CD4-positive, alpha-beta T cell treated with Interleukin-6 for 4 hours (primary cell): Measurements from ENCODE around the gene MAMDC2.

ENCODE experiments used
- DNase-seq: peaks from one replicate; pipeline ENCODE4 v3.0.0-alpha.2; 2020; ENCODE audit warnings: mixed read lengths

Gene MAMDC2, protein sequence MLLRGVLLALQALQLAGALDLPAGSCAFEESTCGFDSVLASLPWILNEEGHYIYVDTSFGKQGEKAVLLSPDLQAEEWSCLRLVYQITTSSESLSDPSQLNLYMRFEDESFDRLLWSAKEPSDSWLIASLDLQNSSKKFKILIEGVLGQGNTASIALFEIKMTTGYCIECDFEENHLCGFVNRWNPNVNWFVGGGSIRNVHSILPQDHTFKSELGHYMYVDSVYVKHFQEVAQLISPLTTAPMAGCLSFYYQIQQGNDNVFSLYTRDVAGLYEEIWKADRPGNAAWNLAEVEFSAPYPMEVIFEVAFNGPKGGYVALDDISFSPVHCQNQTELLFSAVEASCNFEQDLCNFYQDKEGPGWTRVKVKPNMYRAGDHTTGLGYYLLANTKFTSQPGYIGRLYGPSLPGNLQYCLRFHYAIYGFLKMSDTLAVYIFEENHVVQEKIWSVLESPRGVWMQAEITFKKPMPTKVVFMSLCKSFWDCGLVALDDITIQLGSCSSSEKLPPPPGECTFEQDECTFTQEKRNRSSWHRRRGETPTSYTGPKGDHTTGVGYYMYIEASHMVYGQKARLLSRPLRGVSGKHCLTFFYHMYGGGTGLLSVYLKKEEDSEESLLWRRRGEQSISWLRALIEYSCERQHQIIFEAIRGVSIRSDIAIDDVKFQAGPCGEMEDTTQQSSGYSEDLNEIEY

DNA sequence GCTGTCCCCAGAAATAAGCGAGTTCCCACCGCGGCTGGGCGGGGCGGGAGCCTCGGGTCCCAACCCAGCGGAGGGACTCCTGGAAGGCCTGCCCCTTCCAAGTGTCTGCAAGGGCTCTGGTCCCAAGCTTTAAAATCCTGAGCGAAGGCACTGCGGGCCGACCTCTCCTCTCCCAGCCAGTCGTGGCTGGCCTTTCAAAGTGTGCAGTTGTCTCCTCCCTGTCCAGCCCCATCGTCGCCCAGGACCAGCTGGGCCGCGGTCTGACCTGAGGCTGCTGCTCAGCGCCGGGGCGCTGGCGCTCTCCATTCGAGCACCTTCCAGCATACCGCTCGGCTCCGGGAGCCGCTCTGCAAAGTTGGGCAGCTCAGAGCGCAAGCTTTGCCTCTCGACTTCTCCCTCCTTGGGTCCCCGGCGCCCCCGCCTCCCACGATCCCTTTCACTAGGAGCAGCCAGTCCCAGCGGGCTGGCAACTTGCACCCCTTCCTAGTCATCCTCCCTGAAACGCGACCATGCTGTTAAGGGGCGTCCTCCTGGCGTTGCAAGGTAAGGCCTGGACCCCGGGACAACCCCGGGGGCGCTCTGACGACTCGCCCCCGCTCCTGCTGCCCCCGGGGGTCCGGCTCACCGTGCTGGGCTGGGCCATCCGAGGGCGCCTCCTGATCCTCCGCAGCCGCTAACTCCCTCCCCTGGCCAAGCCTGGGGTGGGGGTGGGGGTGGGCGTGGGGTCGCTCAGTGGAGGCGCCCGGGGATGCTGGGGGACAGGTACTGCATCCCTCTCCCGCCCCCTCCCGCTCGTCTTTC is at the start of gene MAMDC2:
TSS of gene MAMDC2 (plus strand) at position 160 of the 801 bp plus-strand sequence. CDS start at position 510, 350 bp downstream.
- no peak for DNase-seq

DNA sequence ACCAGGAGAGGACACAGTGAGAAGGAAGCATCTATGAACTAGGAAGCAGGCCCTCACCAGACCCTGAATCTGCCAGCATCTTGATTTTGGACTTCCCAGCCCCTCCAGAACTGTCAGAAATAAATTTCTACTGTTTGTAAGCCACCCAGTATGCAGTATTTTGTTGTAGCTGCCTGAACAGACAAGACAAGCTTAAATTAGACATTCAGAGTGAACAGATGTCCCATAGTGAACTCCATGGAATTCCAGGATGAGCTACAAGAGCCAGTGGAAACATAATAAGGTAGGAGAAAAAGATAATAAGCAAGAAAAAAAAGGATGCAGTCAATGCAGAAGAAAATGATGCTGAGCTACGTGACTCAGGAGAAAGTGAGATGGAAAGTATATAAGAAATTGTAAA is 47.8 kb upstream of the MAMDC2 start:
- no peak for DNase-seq

DNA sequence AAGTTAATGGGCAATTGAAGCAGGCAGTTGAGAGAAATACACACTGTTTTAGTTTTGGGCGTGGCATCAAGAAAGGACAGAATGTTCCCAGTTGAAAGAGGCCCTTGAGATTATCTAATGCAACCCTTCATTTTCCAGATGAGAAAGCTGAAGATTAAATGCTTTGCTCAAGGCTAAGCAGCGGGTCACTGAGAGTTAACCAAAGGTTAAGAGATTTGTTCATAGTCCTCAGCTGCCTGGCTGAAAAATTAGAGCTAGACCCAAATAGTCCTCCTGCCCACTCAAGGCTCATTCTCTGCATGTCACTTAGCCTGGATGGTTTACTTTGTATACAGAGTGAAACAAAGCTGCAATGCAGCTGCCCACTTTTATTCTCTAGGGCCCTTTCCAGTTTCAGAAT is 46.7 kb upstream of the MAMDC2 start:
- DNase-seq = no peak

DNA sequence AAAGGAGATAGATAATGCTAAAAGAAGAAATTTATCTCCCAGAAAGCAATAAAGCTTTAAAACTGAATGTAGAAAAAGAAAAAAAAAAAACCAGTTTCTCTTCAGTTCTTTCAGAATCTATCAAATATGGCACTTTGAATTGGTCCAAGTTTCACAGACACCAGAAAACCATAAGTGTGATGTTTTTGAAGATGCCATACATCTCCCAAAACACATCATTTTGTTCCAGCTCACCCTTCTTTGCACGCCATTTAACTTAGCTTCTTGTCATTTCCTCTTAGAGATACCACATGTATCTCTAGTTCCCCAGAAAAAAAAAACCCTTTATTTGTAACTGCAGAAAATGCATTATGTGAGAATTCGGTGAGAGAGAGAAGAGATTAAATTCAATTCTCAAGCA is 46.1 kb upstream of the MAMDC2 start:
- DNase-seq = no peak

DNA sequence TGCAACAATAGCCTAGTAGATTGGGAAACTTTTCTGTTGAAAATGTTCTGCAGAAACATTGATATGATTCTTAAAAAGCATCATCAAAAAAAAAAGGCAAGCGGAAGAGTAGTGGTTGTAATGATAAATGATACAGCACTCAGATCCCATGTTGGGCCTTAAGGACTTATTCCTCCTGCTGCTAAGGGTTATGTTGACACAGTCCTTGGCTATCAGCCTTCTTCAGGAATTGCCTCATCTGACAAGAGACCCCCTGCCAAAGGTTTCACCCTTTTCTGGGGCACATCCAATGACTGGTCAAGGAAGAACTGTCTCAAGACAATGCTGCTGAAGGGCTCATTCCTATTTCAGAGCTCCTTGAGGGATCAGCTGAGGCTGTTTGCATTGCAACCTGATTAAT is 44.3 kb upstream of the MAMDC2 start:
- DNase-seq = no peak

DNA sequence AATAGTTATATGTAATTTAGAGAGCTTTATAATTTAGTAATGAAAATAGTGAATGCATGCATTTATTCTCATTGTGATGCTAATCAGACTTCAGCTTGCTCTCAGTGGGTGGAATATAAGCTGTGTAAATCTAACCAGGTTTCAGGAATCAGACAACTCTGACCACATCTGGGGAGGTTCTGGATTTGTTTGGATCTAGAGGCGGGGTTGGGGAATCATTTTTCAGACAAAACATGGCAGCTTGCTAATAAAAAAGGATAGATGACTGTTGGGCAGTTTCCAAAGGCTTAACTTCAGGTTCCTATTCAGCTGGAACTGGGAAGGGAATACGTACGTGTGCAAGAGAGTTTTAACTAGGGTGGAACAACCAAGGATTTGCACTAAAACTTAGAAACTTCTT is 43.2 kb upstream of the MAMDC2 start:
- no peak for DNase-seq

DNA sequence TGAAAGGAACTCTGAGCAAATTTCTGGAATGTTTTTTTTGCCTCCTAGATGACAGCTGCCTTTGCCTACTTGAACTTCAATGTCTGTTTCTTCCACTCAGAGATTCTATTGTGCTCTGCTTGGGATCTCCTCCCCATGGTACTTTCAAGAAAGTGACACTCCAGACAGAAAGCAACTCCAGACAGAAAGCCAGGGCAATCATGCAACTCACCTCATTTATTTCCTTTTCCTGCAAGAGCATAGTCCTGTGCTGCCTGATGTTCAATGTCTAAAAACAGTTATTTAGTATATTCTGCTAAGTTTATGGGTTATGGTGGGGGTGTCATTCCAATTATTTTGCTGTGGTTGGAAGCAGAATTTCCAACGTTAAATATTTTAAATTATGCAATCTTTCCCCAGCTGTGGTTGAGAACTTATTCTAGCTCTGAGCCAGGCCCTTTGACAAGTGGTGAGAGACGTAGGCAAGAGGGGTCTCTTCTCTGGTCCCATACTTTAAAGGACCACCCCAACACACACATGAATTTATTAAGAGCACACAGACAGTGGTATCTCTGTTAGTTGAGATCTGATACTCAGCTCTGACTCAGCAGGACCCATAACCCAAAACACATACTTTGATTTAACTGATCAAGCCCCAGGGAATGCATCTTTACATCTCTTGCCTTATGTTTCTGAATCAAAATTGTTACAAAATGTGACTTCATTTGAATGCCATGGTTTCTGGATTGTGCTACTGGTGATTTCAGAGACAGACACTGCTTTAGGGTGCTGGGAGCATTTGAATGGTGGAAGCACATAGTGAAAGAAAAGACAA is 39.5 kb upstream of the MAMDC2 start:
- DNase-seq = no peak

DNA sequence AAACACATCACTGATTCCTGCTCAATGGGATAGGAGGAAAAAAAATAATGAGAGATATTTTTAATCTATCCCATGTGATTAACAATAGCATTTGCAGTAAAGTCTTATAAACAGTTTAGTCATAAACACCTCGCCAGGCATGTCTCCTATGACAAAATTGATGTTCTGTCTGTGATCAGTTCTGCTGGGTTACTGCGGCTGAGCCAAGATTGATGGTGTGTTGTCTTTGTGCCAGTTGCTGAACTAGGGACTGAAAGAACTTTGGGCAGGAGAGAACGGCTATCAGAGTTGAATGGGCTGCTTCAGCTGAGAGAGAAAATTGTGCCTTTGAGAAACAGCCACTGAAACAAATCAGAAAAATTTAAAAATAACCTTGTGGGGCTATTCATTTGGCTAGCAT is 37.3 kb upstream of the MAMDC2 start:
- no peak for DNase-seq

DNA sequence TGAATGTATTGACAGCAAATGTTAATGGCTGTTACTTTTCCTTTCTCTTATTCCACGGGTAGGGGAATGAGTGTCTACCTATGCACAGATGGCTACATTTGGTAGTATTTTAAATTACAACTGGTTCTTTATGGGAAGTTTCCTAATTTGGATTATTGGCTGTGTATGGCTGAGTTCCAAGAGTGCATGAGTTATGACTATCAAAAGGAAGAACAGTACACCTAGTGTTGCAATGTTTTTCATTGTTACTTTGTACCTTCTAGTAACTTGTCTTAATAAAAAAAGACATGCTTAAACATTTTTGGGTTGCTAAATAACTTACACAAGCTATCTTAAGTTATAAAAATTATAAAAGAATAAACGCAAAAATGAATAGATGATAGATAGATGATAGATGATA is 35.8 kb upstream of the MAMDC2 start:
- no peak for DNase-seq

DNA sequence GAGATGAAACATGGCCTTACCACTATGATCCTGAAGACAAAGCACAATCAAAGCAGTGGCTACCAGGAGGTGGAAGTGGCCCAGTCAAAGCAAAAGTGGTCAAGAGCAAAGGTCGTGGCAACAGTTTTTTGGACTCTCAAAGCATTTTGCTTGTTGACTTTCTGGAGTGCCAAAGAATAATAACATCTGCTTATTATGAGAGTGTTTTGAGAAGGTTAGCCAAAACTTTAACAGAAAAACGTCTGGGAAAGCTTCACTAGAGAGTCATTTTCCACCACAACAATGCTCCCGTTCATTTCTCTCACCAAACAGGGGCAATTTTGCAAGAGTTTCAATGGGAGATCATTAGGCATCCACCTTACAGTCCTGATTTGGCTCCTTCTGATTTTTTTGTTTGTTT is 33.6 kb upstream of the MAMDC2 start:
- DNase-seq = no peak

DNA sequence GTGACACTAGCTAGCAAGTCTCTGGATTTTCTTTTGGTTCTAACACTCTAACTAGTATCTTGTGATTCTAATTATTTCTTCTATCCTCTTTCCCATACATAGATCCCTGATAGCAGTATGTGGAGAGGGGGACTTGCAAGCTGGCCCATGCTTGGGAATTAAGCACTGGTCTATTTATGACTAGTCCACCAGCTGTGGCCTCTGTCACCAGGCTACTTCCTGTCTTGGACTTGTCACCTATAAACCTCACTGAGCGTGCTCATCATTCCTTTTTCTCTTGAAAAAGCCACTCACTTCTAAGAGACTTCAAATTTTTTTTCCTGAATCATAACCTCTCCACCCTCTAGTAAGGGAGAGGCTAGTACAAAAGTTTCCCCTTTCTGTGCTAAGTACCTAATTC is 32.3 kb upstream of the MAMDC2 start:
- DNase-seq = no peak

DNA sequence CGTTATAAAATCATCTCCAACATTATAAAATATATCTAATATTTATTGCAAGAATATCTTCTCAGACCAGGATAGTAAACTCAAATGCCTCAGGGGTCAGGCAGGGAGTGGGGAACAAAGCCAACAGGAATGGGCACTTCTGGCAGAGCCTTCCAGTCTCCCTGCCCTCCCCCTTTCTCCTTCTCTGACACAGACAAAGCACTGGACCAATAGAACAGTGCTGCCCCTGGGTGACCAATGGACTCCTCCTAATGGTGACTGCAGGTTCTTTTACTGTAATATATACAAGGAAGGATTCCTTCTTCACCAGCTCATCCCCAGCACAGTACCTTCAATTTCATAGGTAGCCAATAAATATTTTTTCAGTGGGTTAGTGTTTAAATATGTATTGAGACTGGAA is 31.1 kb upstream of the MAMDC2 start:
- DNase-seq = no peak

DNA sequence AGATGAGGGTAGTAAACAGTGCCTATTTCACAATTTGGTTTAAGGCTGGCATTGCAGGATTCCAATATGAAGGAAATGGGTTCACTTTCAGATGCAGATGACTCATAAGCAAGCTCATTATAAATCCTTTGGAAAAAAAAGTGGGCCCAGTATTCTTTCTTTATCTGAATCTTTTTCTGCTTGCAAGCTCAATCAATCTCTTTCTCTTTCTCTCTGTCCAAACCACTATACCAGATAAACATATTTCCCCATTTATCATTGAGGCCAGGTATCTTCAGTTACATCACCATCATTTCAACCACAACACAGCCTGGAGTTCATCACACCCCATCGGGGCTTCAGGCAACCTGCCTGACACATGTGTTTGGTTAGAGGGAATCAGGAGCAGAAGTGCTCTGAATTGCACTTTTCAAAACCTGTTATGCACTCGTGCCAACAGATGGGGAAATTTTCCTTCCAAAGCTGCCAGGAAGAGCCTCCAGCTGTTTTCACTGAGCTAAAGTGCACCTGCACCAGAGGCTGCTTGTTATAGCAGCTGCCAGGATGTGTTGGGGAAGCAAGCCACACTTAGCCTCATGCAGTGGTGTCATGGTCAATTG is 30.0 kb upstream of the MAMDC2 start:
- DNase-seq = no peak

DNA sequence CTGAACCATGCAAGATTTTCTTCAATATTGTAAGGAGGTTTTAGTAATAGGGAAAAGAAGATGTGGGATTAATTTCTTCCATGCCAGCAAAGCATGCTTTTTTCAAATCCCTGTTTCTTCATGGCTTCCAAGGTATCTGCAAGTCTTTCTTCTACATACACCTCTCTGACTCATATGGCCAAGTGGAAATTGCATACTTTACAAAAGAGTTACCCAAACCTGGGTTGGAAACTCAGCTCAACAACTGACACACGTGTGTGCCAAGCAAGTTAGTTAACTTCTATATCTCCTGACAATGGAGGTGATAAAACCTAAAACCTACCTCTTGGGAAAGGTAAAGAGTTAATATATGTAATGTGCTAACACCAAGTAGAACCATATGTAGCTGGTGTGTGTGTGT is 28.5 kb upstream of the MAMDC2 start:
- no peak for DNase-seq

DNA sequence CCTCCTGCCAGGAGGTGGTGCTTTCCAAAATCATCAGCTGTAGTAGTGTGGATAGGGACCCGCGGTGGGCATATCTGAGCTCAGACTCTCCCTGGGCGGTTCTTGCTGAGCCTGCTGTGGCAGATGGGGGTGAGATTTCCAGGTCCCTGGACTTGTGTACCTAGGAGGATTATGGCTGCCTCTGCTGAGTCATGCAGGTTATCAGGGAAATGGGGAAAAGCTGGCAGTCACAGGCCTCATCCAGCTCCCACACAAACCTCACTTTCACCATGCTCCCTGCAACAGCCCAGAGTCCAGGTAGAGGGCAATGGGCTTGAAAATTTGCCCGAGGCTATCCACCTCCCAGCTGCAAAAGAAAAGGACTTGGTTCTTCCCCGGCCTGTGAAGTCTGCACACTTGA is 23.4 kb upstream of the MAMDC2 start:
- DNase-seq = no peak

DNA sequence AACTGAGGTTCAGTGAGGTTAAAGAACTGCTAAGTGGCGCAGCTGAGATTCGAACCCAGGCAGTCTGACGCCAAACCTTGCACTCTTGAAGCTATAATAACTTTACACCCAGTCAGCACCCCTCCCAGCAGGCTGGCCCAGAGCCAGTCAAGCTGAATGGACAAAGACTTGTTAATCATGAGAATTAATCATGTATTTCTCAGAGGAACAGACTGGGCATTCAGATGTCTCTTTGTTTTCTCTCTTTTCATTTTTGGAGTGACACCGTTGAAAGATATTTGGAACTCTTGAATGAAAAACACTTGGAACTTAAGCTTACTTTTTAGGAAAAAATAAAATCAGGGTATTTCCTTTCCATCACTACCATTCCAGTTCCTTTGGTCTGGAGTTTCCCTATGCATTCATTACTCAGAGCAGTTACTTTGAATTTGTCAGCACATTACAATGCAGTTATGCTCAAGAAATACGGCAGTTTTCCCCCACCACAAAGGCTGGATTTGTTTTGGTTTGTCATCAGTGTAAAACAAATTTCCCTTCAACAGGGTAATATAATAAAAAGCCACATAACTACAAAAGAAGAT is 22.6 kb upstream of the MAMDC2 start:
- DNase-seq = no peak

DNA sequence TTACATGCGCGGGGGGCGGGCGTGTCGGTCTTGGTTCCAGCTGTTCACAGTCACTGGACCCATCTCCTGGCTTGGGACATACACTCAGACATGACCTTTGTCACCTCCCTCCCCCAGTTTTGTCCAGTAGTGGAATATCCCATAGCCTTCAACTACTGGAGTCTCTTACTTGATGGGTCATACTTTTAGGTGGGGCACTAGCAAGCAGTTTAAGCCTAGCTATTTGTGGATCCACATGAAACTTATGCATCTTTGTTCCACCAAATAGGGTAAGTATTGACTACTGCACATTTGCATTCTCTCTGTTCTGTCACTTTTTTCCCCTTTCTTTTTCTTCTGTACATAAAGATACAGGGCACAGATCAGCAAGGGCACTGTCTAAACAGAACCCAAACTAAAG is 15.4 kb upstream of the MAMDC2 start:
- no peak for DNase-seq

DNA sequence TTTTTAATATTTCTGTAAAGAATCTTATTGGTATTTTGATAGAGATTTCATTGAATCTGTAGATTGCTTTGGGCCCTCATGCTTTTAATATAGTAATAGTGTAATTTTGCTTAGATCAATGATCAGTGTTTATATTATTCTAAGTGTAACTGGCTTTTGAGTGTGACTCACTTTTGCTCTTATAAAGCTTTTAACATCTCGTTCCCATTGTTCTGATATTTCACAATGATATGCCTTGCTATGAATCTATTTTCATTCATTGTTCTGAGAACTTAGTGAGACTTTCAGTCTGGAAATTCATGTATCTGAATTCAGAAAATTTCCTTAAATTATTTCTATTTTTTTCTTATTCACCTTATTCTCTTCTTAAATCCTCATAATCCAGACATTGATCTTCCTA is 13.5 kb upstream of the MAMDC2 start:
- no peak for DNase-seq

DNA sequence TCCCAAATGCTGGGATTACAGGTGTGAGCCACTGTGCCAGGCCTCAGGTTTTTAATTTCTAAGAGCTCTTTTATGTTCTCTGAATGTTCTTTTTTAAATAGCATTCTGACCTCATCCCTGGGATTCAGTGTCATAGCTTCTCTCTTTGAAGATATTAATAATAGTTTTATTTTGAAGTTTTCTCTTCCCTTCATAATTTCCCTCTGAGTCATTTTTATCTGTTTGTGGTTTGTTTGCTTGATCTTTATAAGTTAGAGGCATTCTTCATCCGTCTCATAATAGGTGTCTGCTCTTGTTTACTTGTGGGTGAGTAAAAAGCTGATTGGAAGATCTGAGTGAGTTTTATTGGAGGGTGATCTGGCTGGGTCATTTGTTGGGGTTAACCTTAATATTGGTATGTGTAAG is 12.5 kb upstream of the MAMDC2 start:
- DNase-seq = no peak

DNA sequence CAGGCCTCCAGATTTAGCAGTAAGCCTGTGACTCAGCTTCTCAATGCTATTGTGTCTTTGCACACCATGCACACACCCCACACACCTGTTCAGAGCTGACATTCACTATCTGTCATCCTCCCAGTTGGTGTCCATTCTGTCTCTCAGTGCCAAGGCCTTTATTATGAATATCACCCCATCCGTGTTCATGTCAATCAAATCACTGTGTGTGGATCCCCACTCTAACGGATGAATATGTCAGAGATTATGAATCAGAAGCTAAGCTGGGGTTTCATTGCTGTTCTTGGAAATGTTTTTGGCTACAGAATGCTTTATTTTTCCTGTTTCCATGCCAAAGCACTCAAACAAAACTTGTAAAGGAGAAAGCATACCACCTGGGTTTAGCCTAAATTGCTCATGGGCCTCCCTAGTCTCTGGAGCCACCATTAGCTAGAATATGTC is 9.4 kb upstream of the MAMDC2 start:
- DNase-seq = no peak

DNA sequence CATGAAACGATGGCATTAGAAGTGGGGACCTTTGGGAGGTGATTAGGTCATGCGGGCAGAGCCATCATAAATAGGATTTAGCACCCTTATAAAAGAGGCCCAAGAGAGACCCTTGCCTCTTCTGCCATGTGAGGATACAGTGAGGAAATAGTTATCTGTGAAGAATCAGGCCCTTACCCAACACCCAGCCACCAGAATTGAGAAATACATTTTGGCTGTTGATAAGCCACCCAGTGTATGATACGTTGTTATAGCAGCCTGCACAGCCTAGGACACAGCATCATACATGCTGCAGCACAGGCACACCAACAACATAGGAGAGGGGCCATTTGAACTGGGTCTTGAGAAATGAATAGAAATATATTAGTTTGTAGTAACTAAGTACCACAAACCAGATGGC is 8.0 kb upstream of the MAMDC2 start:
- no peak for DNase-seq

DNA sequence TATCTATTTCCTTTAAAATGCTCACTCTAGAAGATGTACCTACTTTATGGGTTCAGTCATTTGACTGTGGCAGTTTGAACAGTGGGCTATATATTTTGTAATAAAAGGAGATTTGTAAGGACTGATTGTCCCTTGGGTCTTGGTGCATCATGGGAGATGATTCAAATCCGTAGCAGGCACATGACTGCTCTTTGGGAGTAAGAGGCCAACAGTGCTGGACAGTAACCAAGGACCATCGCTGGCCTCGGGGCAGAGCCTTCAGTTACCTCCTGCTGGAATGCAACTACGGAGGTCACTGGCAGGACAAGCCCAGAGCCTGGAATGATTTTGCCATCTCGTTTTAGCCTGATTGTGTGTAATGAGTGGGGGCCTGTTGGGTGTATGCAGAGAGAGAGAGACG is 7.0 kb upstream of the MAMDC2 start:
- no peak for DNase-seq
